ENCODE results near the gene MLF1.

GRCh38 chr3:158590223-158590622 lies 19.2 kb downstream of the MLF1 start:
- no peak for TF ChIP-seq POLR2A (IDR thresholded peaks at IDR 0.05; ENCODE audit: low read depth, low read length)
- TF ChIP-seq POLR2AphosphoS5 (IDR thresholded peaks at IDR 0.05; ENCODE audit: low read depth, low read length): no peak
- TF ChIP-seq TAF1 (IDR thresholded peaks at IDR 0.05; ENCODE audit: low read depth, low read length): no peak
- no peak for TF ChIP-seq POU2F2 (IDR thresholded peaks at IDR 0.05; ENCODE audit: low read depth, low read length)

Data from GM12891 (cell line).